ENCODE results near the gene BATF.

DNA sequence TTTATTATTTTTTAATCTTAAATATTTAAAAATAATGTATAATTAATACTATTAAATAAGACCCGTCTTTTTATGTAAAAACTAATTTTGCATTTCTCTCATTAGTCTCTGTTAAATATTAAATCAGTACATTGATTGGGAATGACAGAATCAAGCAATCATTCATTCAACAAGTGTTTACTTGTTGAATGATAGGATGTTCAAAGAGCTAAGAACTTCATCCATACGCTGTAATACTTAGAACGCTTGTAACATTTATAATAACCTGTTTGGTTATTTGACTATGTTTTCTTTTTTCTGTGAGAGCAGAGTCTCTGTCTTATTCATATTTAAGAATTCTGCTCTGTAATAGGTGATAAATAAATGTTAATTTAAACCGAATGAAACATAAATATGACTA is 2.9 kb upstream of the BATF start:
- TF ChIP-seq, protein P1, sequence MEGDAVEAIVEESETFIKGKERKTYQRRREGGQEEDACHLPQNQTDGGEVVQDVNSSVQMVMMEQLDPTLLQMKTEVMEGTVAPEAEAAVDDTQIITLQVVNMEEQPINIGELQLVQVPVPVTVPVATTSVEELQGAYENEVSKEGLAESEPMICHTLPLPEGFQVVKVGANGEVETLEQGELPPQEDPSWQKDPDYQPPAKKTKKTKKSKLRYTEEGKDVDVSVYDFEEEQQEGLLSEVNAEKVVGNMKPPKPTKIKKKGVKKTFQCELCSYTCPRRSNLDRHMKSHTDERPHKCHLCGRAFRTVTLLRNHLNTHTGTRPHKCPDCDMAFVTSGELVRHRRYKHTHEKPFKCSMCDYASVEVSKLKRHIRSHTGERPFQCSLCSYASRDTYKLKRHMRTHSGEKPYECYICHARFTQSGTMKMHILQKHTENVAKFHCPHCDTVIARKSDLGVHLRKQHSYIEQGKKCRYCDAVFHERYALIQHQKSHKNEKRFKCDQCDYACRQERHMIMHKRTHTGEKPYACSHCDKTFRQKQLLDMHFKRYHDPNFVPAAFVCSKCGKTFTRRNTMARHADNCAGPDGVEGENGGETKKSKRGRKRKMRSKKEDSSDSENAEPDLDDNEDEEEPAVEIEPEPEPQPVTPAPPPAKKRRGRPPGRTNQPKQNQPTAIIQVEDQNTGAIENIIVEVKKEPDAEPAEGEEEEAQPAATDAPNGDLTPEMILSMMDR (IDR thresholded peaks at IDR 0.05) = no peak
- TF ChIP-seq ZFX (IDR thresholded peaks at IDR 0.05; ENCODE audit: borderline replicate concordance) = no peak

Data from 22Rv1 (cell line).